A673 (cell line): ENCODE measurements around the gene AP1AR. TPM values are rescaled to one million over a fixed set of nuclear protein-coding genes. Genes with fewer than 3 reads are reported as not detected.

Source experiments
- BruUV-seq: library from RNA; stranded (reverse); fragments of 400-500 nt; replicated peaks from 2 replicates; lab custom pipeline; 2021; lab: Mats Ljungman, UMichigan
- CTCF ChIA-PET: fragments of 300-600 bp; sonication (Branson Sonifier 250); formaldehyde crosslinking; loops from one replicate; lab custom pipeline; 2022; ENCODE audit warnings: antibody characterized with exemption; lab: Charles Lee
- POLR2A ChIA-PET: fragments of 300-600 bp; sonication (Branson Sonifier 250); formaldehyde crosslinking; loops from one replicate; lab custom pipeline; 2022; ENCODE audit warnings: antibody characterized with exemption; ENCODE audit not compliant: low non-redundant PET; lab: Charles Lee
- DNase-seq: peaks from one replicate; pipeline ENCODE4 v3.0.0-alpha.2; 2015; ENCODE audit warnings: low spot score
- H3K27ac ChIP-seq: fragments of 200-600 bp; sonication (generic); 2 replicates; pipeline ENCODE4 v1.5.1; 2016; ENCODE audit warnings: mixed run types, low read depth, mild to moderate bottlenecking, mixed read lengths, antibody characterized with exemption, low read length; ENCODE audit not compliant: poor library complexity, severe bottlenecking
- H3K27me3 ChIP-seq: fragments of 200-600 bp; sonication (generic); replicated peaks from 2 replicates; pipeline ENCODE4 v1.6.1; 2017; ENCODE audit warnings: mixed run types, low read depth, mild to moderate bottlenecking, mixed read lengths, antibody characterized with exemption, low read length; ENCODE audit not compliant: insufficient read depth, poor library complexity
- H3K36me3 ChIP-seq: fragments of 200-600 bp; sonication (generic); 2 replicates; pipeline ENCODE4 v1.6.1; 2016; ENCODE audit warnings: mixed run types, mild to moderate bottlenecking, mixed read lengths, antibody characterized with exemption, low read length; ENCODE audit not compliant: insufficient read depth, poor library complexity, severe bottlenecking
- H3K4me1 ChIP-seq: fragments of 200-600 bp; sonication (generic); 2 replicates; pipeline ENCODE4 v1.6.1; 2017; ENCODE audit warnings: mixed run types, mild to moderate bottlenecking, mixed read lengths, antibody characterized with exemption, low read length; ENCODE audit not compliant: insufficient read depth, poor library complexity, severe bottlenecking
- H3K4me3 ChIP-seq: fragments of 200-600 bp; sonication (generic); 2 replicates; pipeline ENCODE4 v1.5.1; 2016; ENCODE audit warnings: low read depth, mixed run types, mild to moderate bottlenecking, mixed read lengths, low read length; ENCODE audit not compliant: poor library complexity, severe bottlenecking
- H3K9me3 ChIP-seq: fragments of 200-600 bp; sonication (generic); 2 replicates; pipeline ENCODE4 v1.6.1; 2016; ENCODE audit warnings: mixed run types, low read depth, mild to moderate bottlenecking, mixed read lengths, antibody characterized with exemption, low read length; ENCODE audit not compliant: poor library complexity, severe bottlenecking
- CTCF ChIP-seq: fragments of 300-800, 200-600 bp; sonication (generic); conservative IDR thresholded peaks from 2 replicates; pipeline ENCODE4 v1.5.1; 2017; ENCODE audit warnings: low read depth, mild to moderate bottlenecking, antibody characterized with exemption, low read length, moderate library complexity, mixed read lengths
- EZH2 ChIP-seq: fragments of 200-600 bp; sonication (generic); IDR thresholded peaks from 2 replicates; pipeline ENCODE4 v1.6.1; 2017; ENCODE audit warnings: borderline replicate concordance, low read depth, mild to moderate bottlenecking, mixed read lengths, antibody characterized with exemption, low read length; ENCODE audit not compliant: poor library complexity, severe bottlenecking
- intact Hi-C: fragments of 100-400 bp; cut with micrococcal nuclease; formaldehyde crosslinking; loops from one replicate; pipeline ENCODE4 v1.10.0; 2022; ENCODE audit not compliant: unreplicated experiment
- total RNA-seq: library from RNA; stranded (reverse); gene quantifications from 2 replicates; pipeline ENCODE4 v1.2.3, GENCODE V29; 2021

AP1AR gene
- total RNA-seq, 1 experiment from 2014 or later = 24.9 TPM

GRCh38 chr4:112184438-112184837 lies 47.1 kb upstream of the AP1AR start:
- intact Hi-C loops = no loop called here
- H3K36me3 ChIP-seq = no peaks in the 10 kb centered on the region
- TF ChIP-seq EZH2 (no peak), CTCF (no peak)
- H3K4me1 ChIP-seq = no peaks in the 10 kb centered on the region
- no peak for DNase-seq
- BruUV-seq = no TSS peak
- H3K27ac ChIP-seq = no peak overlapping the region
- H3K4me3 ChIP-seq = no peak overlapping the region
- POLR2A ChIA-PET = no interaction called here
- no peaks in the 10 kb centered on the region for H3K27me3 ChIP-seq
- H3K9me3 ChIP-seq = no peaks in the 10 kb centered on the region
- CTCF ChIA-PET = no interaction called here

DNA sequence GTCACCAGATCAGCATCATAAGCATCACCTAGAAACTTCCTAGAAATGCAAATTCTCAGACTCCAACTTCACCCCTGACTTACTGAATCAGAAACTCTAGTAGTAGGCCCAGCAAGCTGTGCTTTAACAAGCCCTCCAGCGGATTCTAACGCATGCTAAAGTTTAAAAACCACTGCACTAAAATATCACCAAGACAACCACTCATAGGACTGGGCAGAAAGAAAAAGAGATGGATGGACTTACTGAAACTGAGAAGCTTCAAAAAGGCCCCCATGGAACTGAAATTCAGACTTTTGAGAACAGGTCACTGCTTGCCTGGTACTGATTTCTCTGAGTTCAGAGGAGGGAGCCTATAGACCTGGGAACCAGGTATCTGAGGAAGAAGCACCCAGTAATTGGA lies 46.3 kb upstream of the AP1AR start:
- CTCF ChIA-PET = no interaction called here
- BruUV-seq = no TSS peak
- intact Hi-C loops = loop anchor here (5.0 kb wide), 1 partner anchor 83 kb away; no protein-coding TSS in a partner anchor

DNA sequence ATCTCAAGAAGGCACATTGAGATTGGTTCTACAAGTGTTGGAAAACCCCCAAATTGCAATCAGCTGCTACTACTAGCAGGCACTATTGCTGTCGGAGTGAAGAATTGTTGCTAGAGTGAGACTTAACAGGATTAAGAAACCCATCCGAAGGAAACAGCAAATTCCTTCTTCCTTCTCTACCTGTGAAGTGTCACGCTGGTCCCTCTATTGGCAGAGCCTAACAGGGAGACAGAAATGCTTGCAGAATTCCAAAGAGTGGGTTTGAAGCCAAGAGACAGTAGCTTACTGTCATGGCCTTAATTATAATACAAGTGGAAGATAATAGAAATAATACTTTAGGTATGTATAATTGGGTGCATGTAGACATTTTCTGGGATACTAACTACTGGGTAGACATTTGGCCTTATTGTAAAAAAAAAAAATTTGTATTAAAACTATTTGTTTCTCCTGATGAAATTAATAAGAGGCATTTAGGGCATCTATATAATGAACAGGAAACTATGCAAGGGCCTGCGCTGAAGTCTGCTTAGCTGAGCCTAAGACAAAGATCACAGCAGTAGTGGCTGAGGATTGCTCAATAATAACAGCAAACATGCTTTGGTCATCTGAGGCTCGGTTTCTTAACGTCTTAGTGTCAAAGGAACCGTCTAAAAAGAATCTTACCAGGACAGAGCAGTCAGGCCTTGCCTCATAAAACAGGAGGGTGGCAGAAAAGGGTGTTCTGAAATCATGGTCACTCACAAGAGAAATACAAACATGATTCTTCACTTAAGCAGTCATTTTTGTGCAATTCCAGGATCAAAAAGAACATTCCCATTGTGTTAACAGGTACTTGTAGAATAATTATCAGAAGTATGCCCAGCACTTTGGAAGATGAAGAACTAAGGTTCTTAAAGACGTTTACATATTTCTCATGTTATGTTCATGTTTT lies 45.6 kb upstream of the AP1AR start:
- DNase-seq = no peak
- Histone ChIP-seq H3K4me3 (no peak overlapping the region), H3K4me1 (no peaks in the 10 kb centered on the region), H3K36me3 (no peaks in the 10 kb centered on the region), H3K27ac (no peak overlapping the region), H3K9me3 (no peaks in the 10 kb centered on the region), H3K27me3 (no peaks in the 10 kb centered on the region)
- TF ChIP-seq CTCF (no peak), EZH2 (no peak)
- no TSS peak for BruUV-seq
- ChIA-PET POLR2A (no interaction called here), CTCF (no interaction called here)
- intact Hi-C loops = loop anchor here (5.0 kb wide), 1 partner anchor 84 kb away; no protein-coding TSS in a partner anchor

More for the DNA sequence above, 46.3 kb upstream of the AP1AR start:
- TF ChIP-seq CTCF (no peak), EZH2 (no peak)
- Histone ChIP-seq H3K4me3 (no peak overlapping the region), H3K4me1 (no peaks in the 10 kb centered on the region), H3K36me3 (no peaks in the 10 kb centered on the region), H3K27ac (no peak overlapping the region), H3K27me3 (no peaks in the 10 kb centered on the region), H3K9me3 (no peaks in the 10 kb centered on the region)
- DNase-seq = no peak
- POLR2A ChIA-PET = no interaction called here
